PC-3 (cell line): ENCODE data around the gene TDRD7.

Experiments used
- CTCF ChIP-seq: fragments of 300-600 bp; sonication (generic); conservative IDR thresholded peaks from 2 replicates; pipeline ENCODE4 v1.5.1; 2017; ENCODE audit warnings: antibody characterized with exemption, low read depth, mild to moderate bottlenecking, low read length
- EZH2 ChIP-seq: fragments of 300-600 bp; sonication (generic); IDR thresholded peaks from one replicate; pipeline ENCODE4 v1.6.1; 2017; ENCODE audit warnings: antibody characterized with exemption, mild to moderate bottlenecking, low read length; ENCODE audit not compliant: unreplicated experiment

DNA sequence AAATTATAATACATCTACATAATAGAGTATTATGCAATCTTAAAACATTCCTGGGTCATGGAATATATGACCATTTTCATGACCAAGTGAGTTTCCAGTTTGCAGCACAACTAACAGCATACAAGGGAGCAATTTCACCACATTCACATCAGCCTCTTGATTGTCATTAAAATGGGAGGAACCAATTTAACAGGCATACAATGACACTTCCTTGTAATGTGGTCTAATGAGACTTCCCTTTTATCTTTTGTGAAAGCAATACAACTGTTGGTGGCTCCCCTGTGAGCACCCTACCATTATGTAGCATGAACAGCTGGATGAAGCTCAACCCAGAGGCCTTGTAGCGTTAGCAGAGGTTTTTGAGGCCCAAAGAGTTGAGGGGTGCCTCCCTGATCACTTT, 76.0 kb downstream of the TDRD7 start:
- TF ChIP-seq EZH2 = no peak
- TF ChIP-seq CTCF = no peak
